Activated T-cell treated with anti-CD3 and anti-CD28 coated beads for 1 hour (primary cell): Measurements from ENCODE around the gene ZDHHC7.

Experiments
- DNase-seq: peaks from one replicate; pipeline ENCODE4 v3.0.0-alpha.2; 2020; ENCODE audit warnings: low read depth

Gene ZDHHC7

GRCh38 chr16:85018529-85019236 lies 7.3 kb upstream of the ZDHHC7 start:
- no peak for DNase-seq

DNA sequence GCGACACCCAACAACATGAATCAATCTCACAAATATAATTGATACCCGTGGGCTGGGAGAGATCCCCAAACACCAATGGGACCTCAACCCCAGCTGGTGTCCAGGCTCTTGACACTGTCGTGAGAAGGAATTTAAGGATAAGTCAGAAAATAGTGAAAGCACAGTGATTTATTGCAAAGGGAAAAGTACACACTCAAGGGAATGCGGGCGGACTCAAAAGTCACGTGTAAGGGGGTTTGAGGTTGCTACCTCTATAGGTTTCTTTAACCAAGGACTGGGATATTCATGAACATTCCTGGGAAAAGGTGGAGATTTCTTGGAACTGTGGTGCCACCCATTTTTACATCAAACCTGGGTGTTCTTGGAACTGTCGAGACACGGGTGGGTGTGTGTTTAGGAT lies 6.3 kb upstream of the ZDHHC7 start:
- DNase-seq, result no peak

- no peak for DNase-seq
Measured at GRCh38 chr16:85017151-85017550, 5.8 kb upstream of the ZDHHC7 start.

- no peak for DNase-seq
Measured at GRCh38 chr16:85015481-85016187, 4.3 kb upstream of the ZDHHC7 start.

GRCh38 chr16:85014311-85014710 lies 3.0 kb upstream of the ZDHHC7 start:
- no peak for DNase-seq

- DNase-seq, result no peak
Measured at GRCh38 chr16:85011846-85012284, 530 bp upstream of the ZDHHC7 start.

DNA sequence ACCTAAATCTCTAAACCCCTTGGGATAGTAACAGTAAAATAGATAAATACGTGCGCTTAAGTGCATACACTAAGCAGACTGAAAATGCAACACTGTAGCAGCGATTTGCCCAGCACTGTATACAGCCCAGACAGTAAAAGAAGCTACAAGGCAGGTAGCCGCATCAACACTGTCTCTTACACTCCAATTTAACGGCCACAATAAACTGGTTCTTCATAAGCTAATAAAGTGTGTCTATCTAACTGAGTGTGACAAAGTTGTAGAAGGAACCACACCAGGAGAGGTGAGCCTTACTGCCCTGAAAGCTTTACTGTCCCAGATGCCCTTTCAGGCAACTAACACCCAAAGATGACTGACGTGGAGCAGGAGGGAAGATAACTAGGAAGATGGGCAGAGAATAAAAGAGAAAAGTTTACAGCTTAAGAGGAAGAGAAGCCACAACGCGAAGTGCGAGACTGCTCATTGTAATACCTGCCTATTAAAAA lies 847 bp downstream of the ZDHHC7 start:
- no peak for DNase-seq

DNA sequence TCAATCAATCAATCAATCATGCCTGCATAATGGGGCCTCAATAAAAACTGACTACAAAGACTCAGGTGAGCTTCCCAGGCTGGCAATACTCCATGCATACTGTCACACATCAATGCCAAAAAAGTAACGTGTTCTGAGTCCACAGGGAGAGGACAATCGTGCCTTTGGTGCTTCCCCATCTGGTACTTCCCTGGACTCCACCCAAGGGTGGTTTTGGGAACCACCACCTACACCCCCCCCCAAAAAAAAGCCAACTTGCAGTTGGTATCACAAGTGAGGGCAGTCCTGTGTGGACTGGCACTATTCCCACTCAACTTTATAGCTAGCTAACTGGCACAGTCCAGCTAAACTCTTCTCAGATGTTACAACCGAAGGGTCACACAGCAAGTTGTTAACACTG lies 3.1 kb downstream of the ZDHHC7 start:
- no peak for DNase-seq

DNA sequence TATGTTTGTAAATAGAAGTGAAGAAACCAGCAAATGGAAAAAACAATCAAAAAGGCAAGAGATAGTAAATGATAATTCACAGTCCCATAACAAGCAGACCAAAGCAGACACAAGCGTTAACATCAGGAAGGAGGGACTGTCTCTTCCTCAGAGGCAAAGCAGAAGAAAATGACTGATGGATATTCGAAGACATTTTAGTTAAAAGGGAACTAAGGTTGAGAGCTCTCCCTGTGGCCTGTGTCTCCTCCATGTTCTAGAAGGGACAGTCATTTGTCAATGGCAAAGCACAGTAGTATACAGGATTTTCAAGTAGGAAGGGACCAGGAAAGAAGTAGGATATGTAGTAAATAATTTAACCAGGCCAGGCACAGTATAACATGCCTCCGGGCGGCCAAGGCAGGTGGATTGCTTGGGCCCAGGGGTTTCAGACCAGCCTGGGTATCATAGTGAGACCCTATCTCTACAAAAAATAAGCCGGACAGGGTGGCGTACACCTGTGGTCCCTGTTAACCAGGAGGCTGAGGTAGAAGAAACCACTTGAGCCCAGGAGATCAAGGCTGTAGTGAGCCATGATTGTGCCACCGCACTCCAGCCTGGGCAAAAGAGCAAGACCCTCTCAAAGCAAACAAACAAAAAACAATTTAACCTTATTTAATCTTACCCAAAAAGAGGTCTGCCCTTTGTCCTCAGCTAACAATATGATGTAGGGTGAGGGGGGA lies 3.7 kb downstream of the ZDHHC7 start:
- DNase-seq, result no peak

DNA sequence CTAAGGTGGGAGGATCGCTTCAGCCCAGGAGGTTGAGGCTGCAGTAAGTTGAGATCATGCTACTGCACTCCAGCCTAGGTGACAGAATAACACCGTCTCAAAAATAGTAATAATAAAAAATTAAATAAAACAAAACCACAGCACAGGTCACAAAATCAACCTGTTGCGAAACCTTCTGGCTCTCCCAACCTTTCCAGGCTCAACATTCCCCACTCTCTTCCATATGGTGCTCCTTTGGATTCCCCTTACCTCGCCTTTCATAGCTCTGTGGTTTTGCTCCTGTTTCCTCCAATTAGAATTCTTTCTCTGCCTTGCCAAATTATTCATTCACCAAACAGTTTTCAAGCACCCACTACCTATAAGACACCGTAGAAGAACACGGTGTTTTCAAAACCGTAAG lies 4.7 kb downstream of the ZDHHC7 start:
- no peak for DNase-seq

GRCh38 chr16:85005285-85006069 lies 5.9 kb downstream of the ZDHHC7 start:
- no peak for DNase-seq

GRCh38 chr16:85004587-85005205 lies 6.6 kb downstream of the ZDHHC7 start:
- no peak for DNase-seq

GRCh38 chr16:85003725-85004586 lies 7.4 kb downstream of the ZDHHC7 start:
- DNase-seq, result no peak

DNA sequence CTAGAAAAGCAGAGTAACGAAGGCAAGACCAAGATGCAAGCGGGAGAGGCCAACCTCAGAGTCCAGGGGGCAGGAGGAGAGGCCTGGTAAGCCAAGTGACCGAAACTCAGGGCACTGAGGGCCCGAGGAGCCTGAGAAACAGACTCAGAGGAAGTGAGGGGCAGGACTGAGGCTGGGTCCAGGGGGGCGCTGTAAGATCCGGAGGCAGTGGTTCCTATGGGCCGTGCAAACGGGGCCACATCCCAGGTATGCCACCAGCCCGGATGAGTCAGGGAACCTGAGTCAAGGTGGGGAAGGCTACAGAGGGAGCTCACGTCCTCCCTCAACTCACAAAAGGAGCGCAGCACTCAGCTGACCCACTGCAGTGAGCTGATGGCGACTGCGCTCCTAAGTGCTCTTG lies 8.3 kb downstream of the ZDHHC7 start:
- no peak for DNase-seq

- DNase-seq, result no peak
Measured at GRCh38 chr16:85002608-85003007, 8.7 kb downstream of the ZDHHC7 start.

GRCh38 chr16:85002099-85002541 lies 9.2 kb downstream of the ZDHHC7 start:
- no peak for DNase-seq

- no peak for DNase-seq
Measured at GRCh38 chr16:84999857-85000480, 11.4 kb downstream of the ZDHHC7 start.

DNA sequence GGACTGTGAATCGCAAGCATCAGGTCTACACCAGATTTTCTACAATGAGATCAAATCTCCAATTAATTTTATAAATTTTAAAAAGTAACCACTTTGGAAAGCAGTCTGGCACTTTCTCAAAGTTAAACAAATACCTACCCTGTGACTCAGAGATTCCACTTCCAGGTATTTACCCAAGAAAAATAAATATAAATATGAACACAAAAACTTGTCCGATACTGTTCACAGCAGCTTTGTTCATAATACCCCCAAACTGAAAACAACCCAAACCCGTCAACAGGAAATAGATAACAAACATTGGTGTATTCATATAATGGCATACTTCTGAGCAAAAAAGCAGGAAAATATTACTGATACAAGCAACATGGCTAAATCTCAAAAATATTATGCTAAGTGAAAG lies 12.1 kb downstream of the ZDHHC7 start:
- DNase-seq, result no peak

DNA sequence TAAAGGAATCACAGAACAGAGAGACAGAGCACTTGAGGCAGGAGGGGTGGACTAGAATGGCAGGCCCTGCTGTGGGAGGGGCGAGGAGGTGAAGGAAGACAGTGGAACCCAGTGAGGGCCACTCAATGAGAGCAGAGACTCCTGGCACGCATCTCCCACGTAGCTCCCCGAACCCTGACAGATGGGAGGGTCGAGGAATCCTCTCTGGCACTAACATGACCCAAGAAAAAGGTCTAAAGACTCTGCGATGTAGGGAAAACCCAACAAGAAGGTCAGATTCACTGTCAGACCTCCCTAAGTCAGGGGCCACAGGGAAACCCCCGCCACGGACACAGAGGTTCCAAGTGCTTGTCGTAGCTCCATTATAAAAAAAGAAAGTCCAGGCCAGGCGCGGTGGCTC lies 15.0 kb downstream of the ZDHHC7 start:
- no peak for DNase-seq

DNA sequence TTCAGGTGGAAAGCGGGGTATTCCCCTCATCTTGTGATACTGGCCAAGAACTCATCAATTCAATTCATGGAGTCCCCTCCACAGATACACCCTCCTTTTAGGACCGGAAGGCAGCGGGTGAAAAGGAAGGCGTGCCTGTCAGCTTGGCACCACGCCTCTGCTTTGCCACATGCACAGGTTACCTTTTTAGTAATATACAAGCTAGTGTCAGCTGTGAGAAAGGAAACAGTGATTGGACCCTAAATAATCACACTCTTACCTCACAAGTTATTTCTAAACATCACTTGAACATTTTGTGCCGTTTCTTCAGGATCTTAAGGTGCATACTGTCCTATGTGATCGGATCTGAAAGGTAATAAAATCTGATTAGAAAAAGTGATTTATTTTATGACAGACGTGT lies 15.7 kb downstream of the ZDHHC7 start:
- no peak for DNase-seq
